HepG2 (cell line): ENCODE data around the gene DNAJC4. TPM values are rescaled to one million over a fixed set of nuclear protein-coding genes. Genes with fewer than 3 reads are reported as not detected.
A peak's percentile ranks its signal among the peaks of the same experiment; 100 is the strongest.

ENCODE experiments used
- CAMTA2 ChIP-seq: sonication (generic); formaldehyde crosslinking; IDR thresholded peaks from 2 replicates; pipeline ENCODE4 v1.4.0; 2020; ENCODE audit warnings: mild to moderate bottlenecking, missing genetic modification reagents, borderline replicate concordance
- HMGXB3 ChIP-seq: sonication (generic); formaldehyde crosslinking; IDR thresholded peaks from 2 replicates; pipeline ENCODE4 v1.4.0; 2020; ENCODE audit warnings: missing genetic modification reagents, borderline replicate concordance
- JARID2 ChIP-seq: sonication (generic); formaldehyde crosslinking; IDR thresholded peaks from 2 replicates; pipeline ENCODE4 v1.8.1; 2023; ENCODE audit warnings: missing genetic modification reagents, inconsistent platforms; ENCODE audit not compliant: insufficient replicate concordance
- MAFF ChIP-seq: IDR thresholded peaks from 2 replicates; pipeline ENCODE4 v1.6.1; 2011; ENCODE audit warnings: low read depth, low read length, improper control_type of control experiment
- MXD4 ChIP-seq: IDR thresholded peaks from 2 replicates; pipeline ENCODE4 v1.6.1; 2016; ENCODE audit warnings: mild to moderate bottlenecking, missing biosample characterization, missing genetic modification reagents
- NR1H2 ChIP-seq: sonication (generic); formaldehyde crosslinking; IDR thresholded peaks from 2 replicates; pipeline ENCODE4 v1.8.1; 2022; ENCODE audit warnings: low read depth, missing genetic modification reagents, borderline replicate concordance
- SNAPC5 ChIP-seq: sonication (generic); formaldehyde crosslinking; IDR thresholded peaks from 2 replicates; pipeline ENCODE4 v1.8.1; 2023; ENCODE audit warnings: mild to moderate bottlenecking, missing genetic modification reagents, borderline replicate concordance
- U2AF1 ChIP-seq: fragments of 200-400 bp; formaldehyde crosslinking; optimal IDR thresholded peaks from 2 replicates; pipeline ENCODE3; 2017; ENCODE audit warnings: mild to moderate bottlenecking, low read depth, low read length
- ZBTB40 ChIP-seq, 2 experiments: fragments of 450-650 bp in 1 of 2; sonication (generic) in 1 of 2; formaldehyde crosslinking in 1 of 2; IDR thresholded peaks; 2 replicates each; pipeline versions ENCODE4 v1.6.1 to v1.8.0; 2016 to 2022; ENCODE audit warnings: antibody characterized with exemption in 1 of 2, mild to moderate bottlenecking in 1 of 2, missing genetic modification reagents in 1 of 2
- ZNF749 ChIP-seq: sonication (generic); formaldehyde crosslinking; IDR thresholded peaks from 2 replicates; pipeline ENCODE4 v1.8.0; 2022; ENCODE audit warnings: mild to moderate bottlenecking, missing genetic modification reagents, moderate library complexity, borderline replicate concordance
- polyA plus RNA-seq, 8 experiments: library from polyadenylated mRNA; depleted of rRNA in 3 of 8; stranded (reverse) in 7 of 8; unstranded in 1 of 8; fragments of >200 nt; fragmentation: Illumina TruSeq in 4 of 8; extraction: Trizol in 4 of 8; gene quantifications; 2 replicates each; pipeline versions ENCODE4 v1.2.1 to v1.2.3, GENCODE V29; 2011 to 2016; ENCODE audit warnings: low read depth in 4 of 8, missing spikeins in 1 of 8, mixed read lengths in 1 of 8; ENCODE audit not compliant: insufficient read depth in 1 of 8
- total RNA-seq, 5 experiments: library from RNA; depleted of rRNA; stranded (reverse); fragments of >200 nt; fragmentation: Illumina TruSeq; extraction: Trizol; gene quantifications; 2 replicates each; pipeline ENCODE4 v1.2.3, GENCODE V29; 2016; ENCODE audit warnings: low read depth in 1 of 5
- TF ChIP-seq, protein P1 (sequence below): sonication (generic); formaldehyde crosslinking; IDR thresholded peaks from 2 replicates; pipeline ENCODE4 v1.4.0; 2020; ENCODE audit warnings: missing genetic modification reagents

DNAJC4 gene
- total and polyA plus RNA-seq, 2 of the 13 experiments (the other 11 are each of a cell fraction or from before 2014, with no cell fraction given), result 10.3 to 60.8 TPM

- TF ChIP-seq U2AF1, result no peak
- 0 out of 2 replicates have a peak, but pooled peaks have one; percentile 27 for TF ChIP-seq MXD4 (CRISPR knock-in tag)
- no peak for TF ChIP-seq JARID2
- no peak for TF ChIP-seq MAFF
- TF ChIP-seq SNAPC5 (CRISPR knock-in tag), result peak; percentile 56; the same call in 1 of the 2 replicates
- 0 out of 2 replicates have a peak, but pooled peaks have one; percentile 20 for TF ChIP-seq HMGXB3
- TF ChIP-seq ZBTB40 (IDR thresholded peaks at IDR 0.05), result no peak
- TF ChIP-seq ZBTB40 (CRISPR knock-in tag; IDR thresholded peaks at IDR 0.05), result peak; percentile 53; the same call in 1 of the 2 replicates
- 0 out of 2 replicates have a peak, but pooled peaks have one; percentile 60 for TF ChIP-seq CAMTA2 (CRISPR knock-in tag)
- TF ChIP-seq ZNF749 (CRISPR knock-in tag), result peak; percentile 64; the same call in 1 of the 2 replicates
- TF ChIP-seq, protein P1, sequence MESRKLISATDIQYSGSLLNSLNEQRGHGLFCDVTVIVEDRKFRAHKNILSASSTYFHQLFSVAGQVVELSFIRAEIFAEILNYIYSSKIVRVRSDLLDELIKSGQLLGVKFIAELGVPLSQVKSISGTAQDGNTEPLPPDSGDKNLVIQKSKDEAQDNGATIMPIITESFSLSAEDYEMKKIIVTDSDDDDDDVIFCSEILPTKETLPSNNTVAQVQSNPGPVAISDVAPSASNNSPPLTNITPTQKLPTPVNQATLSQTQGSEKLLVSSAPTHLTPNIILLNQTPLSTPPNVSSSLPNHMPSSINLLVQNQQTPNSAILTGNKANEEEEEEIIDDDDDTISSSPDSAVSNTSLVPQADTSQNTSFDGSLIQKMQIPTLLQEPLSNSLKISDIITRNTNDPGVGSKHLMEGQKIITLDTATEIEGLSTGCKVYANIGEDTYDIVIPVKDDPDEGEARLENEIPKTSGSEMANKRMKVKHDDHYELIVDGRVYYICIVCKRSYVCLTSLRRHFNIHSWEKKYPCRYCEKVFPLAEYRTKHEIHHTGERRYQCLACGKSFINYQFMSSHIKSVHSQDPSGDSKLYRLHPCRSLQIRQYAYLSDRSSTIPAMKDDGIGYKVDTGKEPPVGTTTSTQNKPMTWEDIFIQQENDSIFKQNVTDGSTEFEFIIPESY, result no peak
- no peak for TF ChIP-seq NR1H2 (CRISPR knock-in tag)
Observed at GRCh38 chr11:64230171-64230984, at the start of gene DNAJC4 (continued).
